RWPE2 (cell line): ENCODE measurements around the gene SOX11.

ENCODE experiments used
- ATAC-seq: fragments of 200-7000 bp; cut with Tn5 transposase; 3 replicates; pipeline ENCODE4 v1.9.1; 2021; ENCODE audit warnings: low read depth
- DNase-seq: peaks from one replicate; pipeline ENCODE4 v3.0.0-alpha.2; 2020; ENCODE audit warnings: low spot score
- H3K27ac ChIP-seq: fragments of 450-650 bp; 2 replicates; pipeline ENCODE4 v1.5.1; 2017; ENCODE audit warnings: mild to moderate bottlenecking; ENCODE audit not compliant: poor library complexity, severe bottlenecking
- H3K27me3 ChIP-seq: fragments of 250-450 bp; sonication (Bioruptor Pico); 2 replicates; pipeline ENCODE4 v1.5.1; 2021; ENCODE audit warnings: mild to moderate bottlenecking, moderate library complexity; ENCODE audit not compliant: insufficient read depth, poor library complexity, severe bottlenecking
- H3K36me3 ChIP-seq: fragments of 250-450 bp; sonication (Bioruptor Pico); 2 replicates; pipeline ENCODE4 v1.5.1; 2020; ENCODE audit warnings: low read depth, mild to moderate bottlenecking, moderate library complexity
- H3K4me1 ChIP-seq: fragments of 250-450 bp; sonication (Bioruptor Pico); 2 replicates; pipeline ENCODE4 v1.5.1; 2021; ENCODE audit warnings: mild to moderate bottlenecking, moderate library complexity; ENCODE audit not compliant: insufficient read depth, poor library complexity, severe bottlenecking
- H3K4me3 ChIP-seq: fragments of 250-450 bp; sonication (Bioruptor Pico); 2 replicates; pipeline ENCODE4 v1.5.1; 2021; ENCODE audit warnings: mild to moderate bottlenecking, moderate library complexity; ENCODE audit not compliant: severe bottlenecking
- H3K9me3 ChIP-seq: fragments of 250-450 bp; sonication (Bioruptor Pico); 2 replicates; pipeline ENCODE4 v1.5.1; 2021; ENCODE audit warnings: mild to moderate bottlenecking, moderate library complexity; ENCODE audit not compliant: severe bottlenecking
- TF ChIP-seq, protein P1 (sequence below): fragments of 450-650 bp; IDR thresholded peaks from one replicate; pipeline ENCODE4 v1.5.1; 2017; ENCODE audit warnings: mild to moderate bottlenecking, moderate library complexity; ENCODE audit not compliant: poor library complexity, severe bottlenecking

SOX11 gene

DNA sequence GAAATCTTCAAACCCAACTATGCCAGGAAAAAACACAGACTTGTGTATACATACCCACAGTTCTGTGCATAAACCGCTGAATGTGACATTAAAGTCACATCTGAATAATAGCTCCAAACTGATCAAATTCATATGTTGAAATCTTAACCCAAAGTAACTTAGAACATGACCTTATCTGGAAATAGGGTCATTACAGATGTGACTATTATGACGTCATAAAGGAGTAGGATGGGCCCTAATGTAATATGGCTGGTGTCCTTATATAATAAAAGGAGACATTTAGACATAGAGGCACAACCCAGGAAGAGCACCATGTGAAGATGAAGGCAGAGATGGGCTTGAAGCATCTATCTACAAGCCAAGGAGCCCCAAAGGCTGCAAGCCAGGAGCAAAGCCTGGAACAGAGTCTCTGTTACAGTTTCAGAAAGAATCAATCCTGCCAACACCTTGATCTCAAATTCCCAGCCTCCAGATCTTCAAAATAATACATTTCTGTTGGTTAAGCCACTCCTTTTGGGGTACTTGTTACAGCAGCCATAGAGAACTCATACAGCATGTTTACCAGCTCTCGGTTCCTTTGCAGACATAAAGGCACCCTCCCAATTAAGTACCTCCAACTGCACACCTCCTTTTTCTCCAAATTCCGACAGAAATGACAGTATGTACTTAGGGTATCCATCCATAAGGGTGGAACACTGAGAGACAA lies 27.6 kb downstream of the SOX11 start:
- ATAC-seq, result no peak

GRCh38 chr2:5720426-5720825 lies 28.2 kb downstream of the SOX11 start:
- Histone ChIP-seq H3K36me3 (no peaks in the 10 kb centered on the region), H3K27me3 (no peaks in the 10 kb centered on the region), H3K4me1 (no peaks in the 10 kb centered on the region), H3K9me3 (no peaks in the 10 kb centered on the region), H3K27ac (no peak overlapping the region), H3K4me3 (no peak overlapping the region)
- TF ChIP-seq, protein P1, sequence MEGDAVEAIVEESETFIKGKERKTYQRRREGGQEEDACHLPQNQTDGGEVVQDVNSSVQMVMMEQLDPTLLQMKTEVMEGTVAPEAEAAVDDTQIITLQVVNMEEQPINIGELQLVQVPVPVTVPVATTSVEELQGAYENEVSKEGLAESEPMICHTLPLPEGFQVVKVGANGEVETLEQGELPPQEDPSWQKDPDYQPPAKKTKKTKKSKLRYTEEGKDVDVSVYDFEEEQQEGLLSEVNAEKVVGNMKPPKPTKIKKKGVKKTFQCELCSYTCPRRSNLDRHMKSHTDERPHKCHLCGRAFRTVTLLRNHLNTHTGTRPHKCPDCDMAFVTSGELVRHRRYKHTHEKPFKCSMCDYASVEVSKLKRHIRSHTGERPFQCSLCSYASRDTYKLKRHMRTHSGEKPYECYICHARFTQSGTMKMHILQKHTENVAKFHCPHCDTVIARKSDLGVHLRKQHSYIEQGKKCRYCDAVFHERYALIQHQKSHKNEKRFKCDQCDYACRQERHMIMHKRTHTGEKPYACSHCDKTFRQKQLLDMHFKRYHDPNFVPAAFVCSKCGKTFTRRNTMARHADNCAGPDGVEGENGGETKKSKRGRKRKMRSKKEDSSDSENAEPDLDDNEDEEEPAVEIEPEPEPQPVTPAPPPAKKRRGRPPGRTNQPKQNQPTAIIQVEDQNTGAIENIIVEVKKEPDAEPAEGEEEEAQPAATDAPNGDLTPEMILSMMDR, result no peak
- no peak for ATAC-seq
- no peak for DNase-seq

More for the DNA sequence above, 27.6 kb downstream of the SOX11 start:
- TF ChIP-seq, protein P1, result no peak
- Histone ChIP-seq H3K36me3 (no peaks in the 10 kb centered on the region), H3K9me3 (no peaks in the 10 kb centered on the region), H3K27me3 (no peaks in the 10 kb centered on the region), H3K4me1 (no peaks in the 10 kb centered on the region), H3K27ac (no peak overlapping the region), H3K4me3 (no peak overlapping the region)
- no peak for DNase-seq

GRCh38 chr2:5722236-5722635 lies 30.1 kb downstream of the SOX11 start:
- DNase-seq (no peak), ATAC-seq (no peak)
- Histone ChIP-seq H3K36me3 (no peaks in the 10 kb centered on the region), H3K4me3 (no peak overlapping the region), H3K4me1 (no peaks in the 10 kb centered on the region), H3K9me3 (no peaks in the 10 kb centered on the region), H3K27ac (no peak overlapping the region), H3K27me3 (no peaks in the 10 kb centered on the region)
- TF ChIP-seq, protein P1, result no peak

DNA sequence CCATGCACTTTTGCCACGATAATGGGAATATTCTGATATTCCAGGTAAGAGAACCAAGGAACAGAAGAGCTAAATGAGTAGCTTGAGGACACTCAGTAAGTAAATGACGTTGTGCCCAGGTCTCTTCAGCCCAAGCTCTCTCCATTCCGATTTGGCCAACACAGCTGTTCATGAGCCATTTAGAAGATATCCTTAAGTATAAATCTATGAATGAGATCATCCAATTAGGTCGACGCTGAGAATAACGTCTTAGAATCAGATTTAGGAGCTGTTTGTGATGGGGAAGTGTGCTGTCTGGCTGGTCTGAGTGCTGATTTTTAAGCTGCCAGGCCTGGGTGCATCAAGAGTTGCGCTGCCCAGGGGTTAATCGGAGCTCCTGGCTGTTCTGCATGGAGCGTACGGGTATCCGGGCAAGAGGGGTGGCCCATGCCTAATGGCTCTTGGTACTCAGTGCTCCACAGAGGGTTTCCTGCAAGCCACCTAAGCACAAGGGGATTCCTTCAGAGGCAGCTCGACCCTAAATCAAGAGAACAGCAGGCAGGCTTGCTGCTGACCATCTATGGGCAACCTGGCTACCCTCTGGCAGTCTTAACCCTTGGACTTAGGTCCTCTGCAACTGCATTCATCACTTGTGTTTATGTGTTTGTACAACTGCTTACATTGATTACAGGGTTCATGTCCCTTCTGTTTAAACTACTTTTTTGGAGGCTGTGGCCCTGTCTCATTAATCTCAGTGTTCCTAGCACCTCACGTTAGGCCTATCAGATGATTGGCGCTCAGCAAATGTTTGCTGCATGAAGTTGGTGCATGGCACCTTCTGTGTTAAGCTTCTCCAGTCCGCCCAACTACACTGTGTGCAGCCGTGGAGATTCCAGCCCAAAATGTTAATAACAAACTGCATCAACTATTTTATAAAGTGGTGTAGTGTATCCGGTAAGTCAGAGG lies 31.9 kb downstream of the SOX11 start:
- Histone ChIP-seq H3K27me3 (no peaks in the 10 kb centered on the region), H3K27ac (no peak overlapping the region), H3K9me3 (no peaks in the 10 kb centered on the region), H3K36me3 (no peaks in the 10 kb centered on the region), H3K4me3 (no peak overlapping the region), H3K4me1 (no peaks in the 10 kb centered on the region)
- TF ChIP-seq, protein P1, result no peak
- DNase-seq, result no peak
- ATAC-seq, result no peak
